NCI-H2107 treated with DMSO at 0.1 percent for 48 hours (cell line): ENCODE data around the gene PASK.

Experiments
- DNase-seq: peaks from one replicate; lab custom pipeline; 2025; ENCODE audit not compliant: unreplicated experiment; lab: John Stamatoyannopoulos, UW

Gene PASK

DNA sequence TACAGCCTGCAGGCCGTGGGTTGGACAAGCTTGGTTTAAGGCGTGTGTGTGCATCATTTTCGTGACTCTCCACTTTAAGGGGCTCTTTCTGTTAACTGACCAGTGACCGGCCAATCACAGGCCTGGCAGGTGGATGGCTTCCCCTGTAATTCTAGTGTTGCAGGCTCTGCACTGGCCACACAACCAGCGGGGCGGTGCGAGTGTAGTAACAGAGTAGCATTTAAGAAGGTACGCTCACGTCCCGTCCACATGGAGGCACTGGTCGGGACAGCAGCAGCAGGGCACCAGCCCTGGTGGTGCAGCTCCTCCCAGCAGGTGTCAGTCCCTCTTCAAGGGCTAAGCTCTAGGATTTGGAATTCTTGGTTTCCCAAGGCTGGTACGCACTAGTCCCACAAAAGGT, 31.2 kb upstream of the PASK start:
- no peak for DNase-seq

DNA sequence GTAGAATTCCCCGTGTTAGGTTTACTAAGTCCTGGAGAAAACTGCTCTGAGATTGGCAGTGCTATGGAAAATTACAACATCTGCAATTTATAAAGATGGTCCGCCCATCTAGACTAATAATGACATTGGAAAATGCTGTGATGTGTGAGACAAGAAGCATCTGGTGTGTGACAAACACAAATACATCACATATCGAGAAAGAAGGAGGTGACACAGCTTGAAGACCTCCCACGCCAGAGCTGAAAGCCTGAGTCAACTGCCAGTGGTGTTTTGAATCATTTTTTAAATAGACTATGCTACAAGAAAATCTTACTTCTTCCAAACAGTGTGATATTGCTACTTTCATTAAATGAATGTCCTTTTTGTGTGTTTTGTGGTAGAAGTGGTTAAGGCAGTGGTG, 30.6 kb upstream of the PASK start:
- no peak for DNase-seq

DNA sequence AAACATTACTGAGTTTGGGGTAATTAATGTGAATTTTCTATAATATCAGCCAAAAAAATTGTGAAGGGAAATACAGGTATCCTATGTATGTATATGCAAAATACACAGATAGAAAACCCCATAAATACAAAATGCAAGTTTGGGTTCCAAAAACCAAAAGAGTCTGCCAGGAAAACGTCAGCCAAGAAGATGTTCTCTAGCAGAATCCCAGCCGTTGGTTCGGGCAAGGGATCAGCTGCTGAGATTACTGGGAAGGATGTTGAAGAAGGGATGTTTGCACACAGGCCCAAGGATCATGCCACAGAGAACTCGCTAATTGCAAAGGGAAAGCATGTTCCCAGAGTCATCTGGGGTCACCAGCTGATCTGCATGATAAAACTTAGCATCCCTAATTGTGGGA, 29.7 kb upstream of the PASK start:
- no peak for DNase-seq

DNA sequence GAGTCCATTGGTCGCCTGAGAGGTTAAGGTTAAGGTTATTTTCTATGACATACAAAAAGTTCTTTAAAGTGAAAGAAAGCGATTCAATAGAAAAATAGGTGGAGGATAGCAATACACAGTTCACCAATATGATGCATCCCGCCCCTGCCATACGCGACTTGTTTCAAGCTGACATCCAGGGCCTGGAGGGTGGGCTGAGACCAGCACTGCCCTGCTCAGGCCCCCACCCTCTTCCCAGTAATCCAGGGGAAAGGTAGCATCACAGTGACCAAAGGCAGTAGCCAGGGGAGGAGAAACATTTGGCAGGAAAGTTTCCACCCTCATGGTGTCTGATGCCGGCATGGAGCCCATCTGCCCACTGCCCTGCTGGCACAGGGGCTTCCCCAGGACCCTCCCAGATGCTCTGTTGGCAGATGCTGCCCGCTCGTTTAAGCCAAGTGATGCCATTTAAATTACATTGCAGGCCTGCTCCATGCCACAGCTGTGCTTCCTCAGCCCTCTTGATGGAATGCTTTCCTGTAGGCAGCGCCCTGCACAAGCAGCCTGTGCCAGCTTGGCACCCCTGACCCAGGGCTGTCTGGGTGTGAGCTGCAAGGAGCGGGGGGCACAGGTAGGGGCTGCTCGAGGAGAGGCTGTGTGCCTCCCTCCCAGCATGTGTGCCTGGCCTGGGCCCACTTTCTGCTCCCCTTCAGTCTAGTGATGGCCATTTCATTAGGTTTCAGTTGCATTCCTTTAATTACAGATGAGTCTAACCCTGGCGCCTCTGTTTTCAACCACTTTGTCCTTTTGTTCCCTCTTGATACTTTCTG, 28.5 kb upstream of the PASK start:
- DNase-seq: no peak

GRCh38 chr2:241173557-241173956, 24.3 kb upstream of the PASK start:
- DNase-seq: no peak

DNA sequence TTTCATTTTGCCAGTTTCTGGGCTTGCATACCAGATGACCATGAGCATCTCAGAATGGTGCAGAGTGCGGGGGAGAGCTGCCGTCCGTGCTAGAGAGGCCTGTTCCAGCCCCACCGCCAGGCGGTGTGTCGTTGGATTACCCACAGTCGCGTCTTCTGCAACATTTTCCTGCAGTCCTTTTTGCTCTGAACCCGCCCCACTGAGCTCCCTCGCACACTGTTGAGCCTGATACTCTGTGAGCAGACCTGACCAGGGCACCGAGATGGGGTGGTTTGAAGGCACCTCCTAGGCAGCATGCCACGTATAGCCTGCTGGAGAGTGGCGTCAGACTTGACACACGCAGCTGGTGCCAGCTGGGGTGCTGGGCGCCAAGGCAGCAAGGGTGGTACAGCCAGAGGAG, 19.1 kb upstream of the PASK start:
- DNase-seq: no peak

- no peak for DNase-seq
Observed at GRCh38 chr2:241163601-241164118, 14.4 kb upstream of the PASK start.

DNA sequence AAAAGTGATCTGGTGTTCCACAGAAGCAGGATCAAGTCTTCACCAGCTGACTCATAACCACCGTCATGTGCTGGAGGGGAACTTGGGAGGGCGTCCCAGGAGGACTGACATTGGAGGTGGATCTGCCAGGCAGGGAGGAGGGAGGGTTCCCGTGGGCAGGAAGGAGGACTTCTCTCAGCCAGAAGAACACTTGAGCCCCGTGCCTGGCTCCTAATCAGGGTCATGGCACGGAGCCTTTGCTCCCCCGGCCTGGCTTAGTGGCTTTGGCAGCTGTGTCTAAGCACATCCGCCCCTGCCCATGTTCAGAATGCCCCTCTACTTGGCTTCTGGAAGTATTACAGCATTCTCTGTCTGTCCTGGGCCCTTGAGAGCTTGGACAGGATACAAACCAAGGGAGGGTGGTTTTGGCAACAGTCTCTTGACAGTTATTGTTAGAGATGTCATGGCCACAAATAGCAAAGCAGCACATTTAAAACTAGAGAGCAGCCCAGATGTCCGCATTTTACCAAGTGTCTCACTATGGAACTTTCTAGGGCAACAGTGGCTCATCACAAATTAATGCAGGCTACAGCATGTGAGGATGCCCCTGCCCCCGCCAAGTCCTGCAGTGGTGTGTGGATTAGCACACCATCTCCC, 12.5 kb upstream of the PASK start:
- no peak for DNase-seq

DNA sequence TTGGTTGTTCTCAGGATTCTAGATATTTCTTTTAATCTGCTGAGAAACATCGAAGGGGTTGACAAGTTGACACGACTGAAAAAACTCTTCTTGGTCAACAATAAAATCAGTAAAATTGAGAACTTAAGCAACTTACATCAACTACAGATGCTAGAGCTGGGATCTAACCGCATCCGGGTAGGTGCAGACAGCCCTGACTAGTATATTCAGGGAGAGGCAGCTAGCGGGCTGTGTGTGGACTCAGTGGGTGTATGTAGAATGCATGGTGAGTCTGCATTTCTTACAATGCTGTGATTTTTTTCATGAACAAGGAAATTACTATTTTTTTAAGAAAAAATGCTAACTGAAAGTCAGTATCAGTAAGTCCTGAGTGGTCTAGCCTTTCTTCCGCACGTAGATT, 11.0 kb upstream of the PASK start:
- no peak for DNase-seq

DNA sequence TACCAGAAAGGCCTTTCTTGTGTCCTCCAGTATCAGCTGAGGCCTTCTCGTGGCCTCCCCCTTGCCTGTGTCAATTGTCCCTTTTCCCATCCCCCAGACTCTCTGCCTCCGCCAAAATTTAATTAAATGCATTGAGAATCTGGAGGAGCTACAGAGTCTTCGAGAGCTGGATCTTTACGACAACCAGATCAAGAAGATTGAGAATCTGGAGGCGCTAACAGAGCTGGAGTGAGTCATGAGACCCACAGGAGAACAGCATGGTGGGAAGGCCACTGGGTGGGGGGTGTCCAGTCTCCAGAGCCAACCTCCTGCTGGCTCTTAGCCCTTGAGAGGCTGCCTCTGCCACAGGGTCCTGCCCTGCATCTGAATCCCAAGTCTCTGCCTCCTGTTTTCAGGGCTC, 9.8 kb upstream of the PASK start:
- DNase-seq: no peak

DNA sequence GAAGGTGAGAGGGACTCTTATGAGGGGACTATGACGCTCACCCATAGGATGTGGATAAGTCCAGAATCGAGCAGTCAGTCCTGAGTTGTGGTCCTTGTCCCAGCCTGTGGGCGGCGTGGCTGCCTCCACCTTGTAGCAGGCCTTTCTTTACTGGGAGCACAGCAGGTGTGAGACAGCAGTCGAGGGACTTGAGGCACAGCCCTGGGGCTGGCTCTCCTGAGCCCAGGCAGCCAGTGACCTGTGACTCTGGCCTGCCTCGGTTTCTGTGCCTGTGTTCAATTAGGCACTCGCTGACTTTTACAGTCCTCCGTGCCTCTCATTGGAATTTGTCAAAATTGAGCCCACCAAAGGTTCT, 9.3 kb upstream of the PASK start:
- no peak for DNase-seq

- no peak for DNase-seq
Observed at GRCh38 chr2:241157841-241158545, 8.7 kb upstream of the PASK start.

GRCh38 chr2:241156971-241157441, 7.7 kb upstream of the PASK start:
- DNase-seq: no peak

DNA sequence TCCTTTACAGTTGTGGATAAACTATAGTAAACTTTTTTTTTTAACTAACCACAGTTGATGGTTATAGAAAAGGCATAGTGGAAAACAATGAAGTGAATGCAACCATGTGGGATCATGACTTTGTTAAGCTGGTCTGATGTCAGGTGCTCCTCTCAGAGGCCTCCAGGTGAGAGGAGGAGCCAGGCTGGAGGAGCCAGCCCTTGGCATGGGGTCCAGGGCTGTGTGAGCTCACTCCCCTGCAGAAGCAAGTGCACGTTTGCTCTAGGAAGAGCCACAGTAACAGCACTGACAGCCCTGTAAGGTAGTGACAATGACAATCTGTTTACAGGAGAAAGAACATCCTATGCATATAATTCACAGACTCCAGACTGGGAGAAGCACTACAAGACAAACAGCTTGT, 6.7 kb upstream of the PASK start:
- no peak for DNase-seq

GRCh38 chr2:241154915-241155314, 5.6 kb upstream of the PASK start:
- DNase-seq: no peak

- no peak for DNase-seq
Observed at GRCh38 chr2:241153616-241154015, 4.3 kb upstream of the PASK start.

GRCh38 chr2:241151934-241152660, 2.8 kb upstream of the PASK start:
- DNase-seq: no peak

- DNase-seq: no peak
Observed at GRCh38 chr2:241150660-241151530, 1.6 kb upstream of the PASK start.

DNA sequence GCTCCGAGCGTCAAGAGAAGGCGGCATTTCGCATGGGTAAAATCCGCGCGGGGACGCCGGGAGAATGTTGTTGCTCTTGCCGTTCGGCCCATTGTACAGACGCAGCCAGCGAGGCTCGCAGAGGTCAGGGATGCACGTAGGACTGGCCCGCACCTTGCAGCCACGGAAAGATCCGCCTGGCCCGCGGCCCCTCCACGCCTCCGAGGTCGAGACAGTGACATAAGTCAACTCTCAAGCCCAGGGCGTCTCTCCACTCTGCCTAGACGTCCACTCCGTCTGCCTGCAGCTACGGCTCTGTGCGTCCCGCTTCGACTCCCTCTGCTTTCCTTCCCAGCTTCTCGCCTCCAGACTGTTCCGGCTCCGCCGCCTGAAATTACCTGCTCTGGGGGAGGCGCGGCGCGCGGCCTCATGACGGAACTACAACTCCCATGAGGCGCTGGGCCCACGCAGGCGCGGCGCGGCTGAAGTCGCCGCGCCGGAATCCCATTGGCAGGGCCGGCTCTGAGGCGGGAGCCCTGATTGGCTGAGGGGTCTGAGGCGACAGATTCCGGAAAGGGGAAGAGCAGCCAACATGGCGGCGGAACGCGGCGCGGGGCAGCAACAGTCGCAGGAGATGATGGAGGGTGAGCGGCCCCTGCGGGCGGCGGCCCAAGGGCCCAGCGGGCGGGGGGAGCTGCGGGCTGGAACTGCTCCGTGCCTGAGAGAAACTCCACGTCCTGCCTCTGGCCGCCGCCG, 820 bp upstream of the PASK start, which contains the start of gene PPP1R7:
PPP1R7 (plus strand) TSS at position 543 of the 735 bp plus-strand sequence; CDS start at position 572, 29 bp downstream.
- peak; percentile 88 for DNase-seq

DNA sequence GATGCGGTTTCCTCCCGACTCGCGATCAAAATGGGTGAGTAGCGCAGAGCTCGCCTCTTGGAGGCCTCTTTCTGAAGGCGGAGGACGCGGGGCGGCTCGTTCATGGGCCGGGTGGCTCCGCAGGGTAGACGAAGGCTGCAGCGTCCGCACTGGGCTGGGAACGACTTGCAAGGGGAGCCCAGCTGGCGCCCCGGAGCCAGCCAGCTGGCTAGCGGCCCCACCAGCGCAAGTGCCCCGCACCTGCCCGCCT, 328 bp upstream of the PASK start:
- DNase-seq: no peak
